Muscle of arm (tissue), 14 donors: Measurements from ENCODE around the gene CCDC91. TPM values are rescaled to one million over a fixed set of nuclear protein-coding genes. Genes with fewer than 3 reads are reported as not detected.
A peak's percentile ranks its signal among the peaks of the same experiment; 100 is the strongest.

ENCODE experiments used
- DNase-seq: peaks from one replicate; pipeline ENCODE4 v3.0.0-alpha.2; 2013
- long read RNA-seq, 11 donors: transcript quantifications; one replicate each; lab custom pipeline, GENCODE V29; 2026
- polyA plus RNA-seq, 12 donors: library from polyadenylated mRNA; unstranded; fragments of 120-200 nt; gene quantifications; one replicate each; pipeline ENCODE4 v1.2.1, GENCODE V29; 2013; ENCODE audit not compliant: insufficient read length in 12 of 12

The CCDC91 gene
- 10 to 100 TPM in 11 of 12 donors, not detected in 1; 21.4 to 52.1 (median 24.4) TPM for polyA plus RNA-seq
- long read RNA-seq, donor 1, transcript CCDC91-205 (11 exons, 1,301 nt): major isoform, 5 of 7 reads
- long read RNA-seq, donor 1, partial matches to known transcripts: 0 of 7 reads
- long read RNA-seq, donor 1, other reads (novel, unspliced or antisense): 0 of 7 reads
- long read RNA-seq, donor 2, partial matches to known transcripts: 0 of 5 reads
- long read RNA-seq, donor 2, other reads (novel, unspliced or antisense): 0 of 5 reads
- long read RNA-seq, donor 3, partial matches to known transcripts: 0 of 2 reads
- long read RNA-seq, donor 3, other reads (novel, unspliced or antisense): 0 of 2 reads
- long read RNA-seq, donor 4, partial matches to known transcripts: 0 of 1 reads
- long read RNA-seq, donor 4, other reads (novel, unspliced or antisense): 0 of 1 reads
- long read RNA-seq, donor 5: 0 reads
- long read RNA-seq, donor 6, partial matches to known transcripts: 0 of 4 reads
- long read RNA-seq, donor 6, other reads (novel, unspliced or antisense): 0 of 4 reads
- long read RNA-seq, donor 7, partial matches to known transcripts: 0 of 3 reads
- long read RNA-seq, donor 7, other reads (novel, unspliced or antisense): 0 of 3 reads
- long read RNA-seq, donor 8, partial matches to known transcripts: 0 of 15 reads
- long read RNA-seq, donor 8, other reads (novel, unspliced or antisense): 5 of 15 reads
- long read RNA-seq, donor 9, partial matches to known transcripts: 0 of 4 reads
- long read RNA-seq, donor 9, other reads (novel, unspliced or antisense): 0 of 4 reads
- long read RNA-seq, donor 10, transcript CCDC91-205 (11 exons, 1,301 nt): major isoform, 5 of 6 reads
- long read RNA-seq, donor 10, partial matches to known transcripts: 0 of 6 reads
- long read RNA-seq, donor 10, other reads (novel, unspliced or antisense): 0 of 6 reads
- long read RNA-seq, donor 11, transcript CCDC91-205 (11 exons, 1,301 nt): major isoform, 7 of 8 reads
- long read RNA-seq, donor 11, partial matches to known transcripts: 0 of 8 reads
- long read RNA-seq, donor 11, other reads (novel, unspliced or antisense): 0 of 8 reads

- DNase-seq: peak; percentile 87
Measured at GRCh38 chr12:28190321-28191050, at the start of gene CCDC91. Gene CCDC91, plus strand, starts transcription at chr12:28190456. Its CDS starts 66,760 bp downstream, at chr12:28257216.

GRCh38 chr12:28144059-28144458 lies 46.2 kb upstream of the CCDC91 start:
- no peak for DNase-seq

GRCh38 chr12:28144532-28144931 lies 45.7 kb upstream of the CCDC91 start:
- DNase-seq: no peak

- DNase-seq: no peak
Measured at GRCh38 chr12:28145216-28145615, 45.0 kb upstream of the CCDC91 start.

- DNase-seq: no peak
Measured at GRCh38 chr12:28149279-28149678, 41.0 kb upstream of the CCDC91 start.

- DNase-seq: no peak
Measured at GRCh38 chr12:28156362-28156761, 33.9 kb upstream of the CCDC91 start.

- DNase-seq: no peak
Measured at GRCh38 chr12:28156804-28157203, 33.5 kb upstream of the CCDC91 start.

- DNase-seq: no peak
Measured at GRCh38 chr12:28158353-28158752, 31.9 kb upstream of the CCDC91 start.

GRCh38 chr12:28159688-28160087 lies 30.6 kb upstream of the CCDC91 start:
- DNase-seq: no peak

- no peak for DNase-seq
Measured at GRCh38 chr12:28161697-28162096, 28.6 kb upstream of the CCDC91 start.

GRCh38 chr12:28162697-28163096 lies 27.6 kb upstream of the CCDC91 start:
- no peak for DNase-seq

- DNase-seq: no peak
Measured at GRCh38 chr12:28164644-28165275, 25.5 kb upstream of the CCDC91 start.

- no peak for DNase-seq
Measured at GRCh38 chr12:28167981-28168485, 22.2 kb upstream of the CCDC91 start.

- DNase-seq: no peak
Measured at GRCh38 chr12:28171356-28172060, 18.7 kb upstream of the CCDC91 start.

GRCh38 chr12:28172434-28173030 lies 17.7 kb upstream of the CCDC91 start:
- no peak for DNase-seq

GRCh38 chr12:28173440-28173839 lies 16.8 kb upstream of the CCDC91 start:
- DNase-seq: no peak

- DNase-seq: no peak
Measured at GRCh38 chr12:28175098-28175589, 15.1 kb upstream of the CCDC91 start.

GRCh38 chr12:28176295-28176694 lies 14.0 kb upstream of the CCDC91 start:
- DNase-seq: no peak

GRCh38 chr12:28177461-28177860 lies 12.8 kb upstream of the CCDC91 start:
- no peak for DNase-seq

- no peak for DNase-seq
Measured at GRCh38 chr12:28177905-28178304, 12.4 kb upstream of the CCDC91 start.
